GM18526 (cell line): ENCODE data around the gene LSP1.

ENCODE experiments used
- POLR2A ChIP-seq: IDR thresholded peaks from 3 replicates; pipeline ENCODE4 v1.6.1; 2011; ENCODE audit not compliant: insufficient read length; ENCODE audit errors: extremely low read depth

Gene LSP1

GRCh38 chr11:1871531-1871930 is 18.6 kb downstream of the LSP1 start:
- no peak for TF ChIP-seq POLR2A

- TF ChIP-seq POLR2A: no peak
Observed at GRCh38 chr11:1872267-1872985, 19.5 kb downstream of the LSP1 start.

GRCh38 chr11:1873048-1873812 is 20.3 kb downstream of the LSP1 start:
- TF ChIP-seq POLR2A: no peak

- TF ChIP-seq POLR2A: no peak
Observed at GRCh38 chr11:1875093-1875850, 22.4 kb downstream of the LSP1 start.

GRCh38 chr11:1876361-1877063 is 23.6 kb downstream of the LSP1 start:
- no peak for TF ChIP-seq POLR2A

GRCh38 chr11:1877211-1878136 is 24.6 kb downstream of the LSP1 start:
- no peak for TF ChIP-seq POLR2A

- TF ChIP-seq POLR2A: no peak
Observed at GRCh38 chr11:1878137-1879031, 25.5 kb downstream of the LSP1 start.

GRCh38 chr11:1879342-1879940 is 26.6 kb downstream of the LSP1 start:
- TF ChIP-seq POLR2A: no peak

- no peak for TF ChIP-seq POLR2A
Observed at GRCh38 chr11:1879941-1880720, 27.2 kb downstream of the LSP1 start.

- no peak for TF ChIP-seq POLR2A
Observed at GRCh38 chr11:1880746-1881441, 28.0 kb downstream of the LSP1 start.

- no peak for TF ChIP-seq POLR2A
Observed at GRCh38 chr11:1881442-1882264, 28.8 kb downstream of the LSP1 start.
